ENCODE measurements around the gene DUS2. TPM values are rescaled to one million over a fixed set of nuclear protein-coding genes. Genes with fewer than 3 reads are reported as not detected.

DUS2 gene
- total and polyA plus RNA-seq, 2 of the 8 experiments (the other 6 are each of a cell fraction or from before 2014, with no cell fraction given): 17.2 to 27.0 TPM

DNA sequence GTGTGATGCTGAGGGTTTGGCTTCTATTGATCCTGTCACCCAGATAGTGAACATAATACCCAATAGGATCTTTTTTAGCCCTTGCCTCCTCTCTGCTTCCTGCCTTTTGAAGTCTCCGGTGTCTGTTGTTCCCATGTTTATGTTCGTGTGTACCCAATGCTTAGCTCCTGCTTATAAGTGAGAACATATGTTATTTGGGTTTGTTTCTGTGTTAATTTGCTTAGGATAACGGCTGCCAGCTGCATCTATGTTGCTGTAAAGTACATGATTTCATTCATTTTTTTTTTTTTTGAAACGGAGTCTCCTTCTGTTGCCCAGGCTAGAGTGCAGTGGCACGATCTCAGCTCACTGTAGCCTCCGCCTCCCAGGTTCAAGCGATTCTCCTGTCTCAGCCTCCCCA, 23.0 kb downstream of the DUS2 start:
- DNase-seq (ENCODE audit: low read depth in 1 of 2, low spot score in 2 of 2): no peak
- Histone ChIP-seq H4K91ac (replicated peaks; ENCODE audit: insufficient read length, low read length) (no peak overlapping the region), H2BK120ac (replicated peaks; ENCODE audit: low read depth, low read length) (no peak overlapping the region), H4K8ac (ENCODE audit: extremely low read depth, insufficient read depth, low read length) (no peak overlapping the region), H3K27ac (ENCODE audit: low read depth, low read length) (no peak overlapping the region), H3K23me2 (ENCODE audit: low read depth, low read length) (no peaks in the 10 kb centered on the region), H2AK5ac (ENCODE audit: low read depth, low read length) (no peak overlapping the region), H3K4ac (replicated peaks; ENCODE audit: insufficient read length, low read depth, low read length) (no peak overlapping the region), H3K4me3 (ENCODE audit: extremely low read depth in 1 of 4, insufficient read depth in 2 of 4, low read depth in 3 of 4, low read length in 4 of 4) (no peak overlapping the region), H3K79me1 (ENCODE audit: low read depth, low read length) (peaks cover 5% of the 10 kb centered on the region), H3K79me2 (ENCODE audit: control insufficient read depth in 1 of 2, insufficient read depth in 2 of 2, low read length in 2 of 2) (no peaks in the 10 kb centered on the region), H2AFZ (ENCODE audit: low read length) (no peak overlapping the region), H3K9ac (replicated peaks in 1 of 4; ENCODE audit: extremely low read depth in 1 of 4, low read depth in 3 of 4, low read length in 3 of 4) (no peak overlapping the region), H3K18ac (ENCODE audit: extremely low read depth, low read length) (no peak overlapping the region), H3K4me2 (ENCODE audit: insufficient read depth in 1 of 2, low read depth in 2 of 2, low read length in 2 of 2) (no peak overlapping the region), H2BK15ac (ENCODE audit: low read length) (no peak overlapping the region), H2BK12ac (ENCODE audit: low read depth, low read length) (no peak overlapping the region), H2BK5ac (ENCODE audit: low read depth, low read length) (no peak overlapping the region), H3K4me1 (replicated peaks in 1 of 4; ENCODE audit: control insufficient read depth in 3 of 4, insufficient read depth in 4 of 4, low read length in 3 of 4) (no peaks in the 10 kb centered on the region), H3K9me3 (ENCODE audit: insufficient read depth in 2 of 2, low read depth in 1 of 2, low read length in 1 of 2) (no peaks in the 10 kb centered on the region), H3K14ac (ENCODE audit: insufficient read length) (no peak overlapping the region), H3K23ac (ENCODE audit: insufficient read length) (no peak overlapping the region), H3K56ac (replicated peaks; ENCODE audit: insufficient read length, low read depth, low read length) (no peak overlapping the region), H4K5ac (ENCODE audit: insufficient read length, low read depth, low read length) (no peak overlapping the region), H3K27me3 (replicated peaks in 1 of 4; ENCODE audit: control insufficient read depth in 3 of 4, extremely low read depth in 1 of 4, insufficient read depth in 3 of 4, low read length in 3 of 4) (no peaks in the 10 kb centered on the region), H3K36me3 (ENCODE audit: control insufficient read depth in 2 of 4, insufficient read depth in 4 of 4, low read length in 3 of 4) (peaks cover 0 to 9% (median 5%) of the 10 kb centered on the region in 4 experiments; a peak in 4 of 8 replicates), H4K20me1 (replicated peaks in 1 of 2; ENCODE audit: control insufficient read depth in 1 of 2, insufficient read depth in 2 of 2, low read length in 2 of 2) (no peaks in the 10 kb centered on the region), H2BK20ac (ENCODE audit: low read length) (no peak overlapping the region)
- POLR2A ChIA-PET (ENCODE audit: partially characterized antibody): interaction anchor here (0.6 to 0.8 kb wide), 2 partner anchors 23 to 78 kb away, joined by 3 to 4 read pairs; partner anchors contain the start of genes DDX28, DUS2 and SLC12A4
- 96% methylated on average over 7 of the region's 7 CpGs; no CpG with 5 or more reads in 1 of the 2 experiments for WGBS, 2 experiments (ENCODE audit: extremely low coverage in 1 of 2, insufficient coverage in 1 of 2, insufficient read length in 1 of 2, insufficient replicate concordance in 2 of 2, low coverage in 1 of 2, low lambda C conversion rate in 2 of 2, missing lambda C conversion rate in 1 of 2)
- no peak for FAIRE-seq
- CTCF ChIA-PET (ENCODE audit: partially characterized antibody): interaction anchor here (0.6 to 1.7 kb wide), 3 partner anchors 9 to 794 kb away, joined by 3 to 5 read pairs (median 4); no protein-coding TSS in a partner anchor
- TF ChIP-seq POU5F1 (IDR thresholded peaks at IDR 0.05; ENCODE audit: low read depth, low read length) (no peak), EGR1 (IDR thresholded peaks at IDR 0.05; ENCODE audit: borderline replicate concordance, low read depth, low read length) (no peak), SIX5 (IDR thresholded peaks at IDR 0.05; ENCODE audit: low read depth, low read length) (no peak), SIN3A (conservative IDR thresholded peaks at IDR 0.05 in 1 of 2, IDR thresholded peaks at IDR 0.05 in 1 of 2; ENCODE audit: low read depth in 1 of 2, low read length in 2 of 2) (no peak), KDM4A (IDR thresholded peaks at IDR 0.05; ENCODE audit: low read depth, low read length, severe bottlenecking) (no peak), SIRT6 (IDR thresholded peaks at IDR 0.05; ENCODE audit: low read length) (no peak), CBX5 (IDR thresholded peaks at IDR 0.05; ENCODE audit: low read depth, low read length) (no peak), CTCF (IDR thresholded peaks at IDR 0.05; ENCODE audit: control extremely low read depth in 1 of 3, insufficient read depth in 1 of 3, low read depth in 1 of 3, low read length in 3 of 3) (no peak), JUN (IDR thresholded peaks at IDR 0.05; ENCODE audit: low read depth, low read length) (no peak), GTF2F1 (IDR thresholded peaks at IDR 0.05; ENCODE audit: borderline replicate concordance, low read depth, low read length) (no peak), TAF7 (optimal IDR thresholded peaks at IDR 0.05; ENCODE audit: borderline replicate concordance, low read depth, low read length) (no peak)

Data from H1 (cell line).